ENCODE data around the gene RAB36. TPM values are rescaled to one million over a fixed set of nuclear protein-coding genes. Genes with fewer than 3 reads are reported as not detected.

The RAB36 gene
- total RNA-seq, 4 donors from 2014 or later: 1.2 to 3.6 (median 1.8) TPM

- H3K4me3 ChIP-seq (ENCODE audit: low read depth, poor library complexity, severe bottlenecking): no peak overlapping the region
- 91 to 95% methylated on average over 4 of the region's 4 CpGs for WGBS, 2 donors
- TF ChIP-seq CTCF (IDR thresholded peaks at IDR 0.05): no peak
- TF ChIP-seq POLR2A (IDR thresholded peaks at IDR 0.05): no peak
- DNase-seq (ENCODE audit: low spot score in 2 of 2): no peak
- intact Hi-C loops (cut with DNase I; ENCODE audit: low total_unique reads): no loop called here
These were observed 24.3 kb upstream of the RAB36 start for GRCh38 chr22:23121000-23121421.

GRCh38 chr22:23121424-23121823 lies 23.9 kb upstream of the RAB36 start:
- DNase-seq (ENCODE audit: low spot score in 2 of 2): no peak
- TF ChIP-seq CTCF (IDR thresholded peaks at IDR 0.05): no peak
- no peak for TF ChIP-seq POLR2A (IDR thresholded peaks at IDR 0.05)
- 72 to 79% methylated on average over 7 to 9 of the region's 9 CpGs for WGBS, 2 donors
- no peak overlapping the region for H3K4me3 ChIP-seq (ENCODE audit: low read depth, poor library complexity, severe bottlenecking)
- intact Hi-C loops (cut with DNase I; ENCODE audit: low total_unique reads): no loop called here

- TF ChIP-seq CTCF (IDR thresholded peaks at IDR 0.05) (no peak), POLR2A (IDR thresholded peaks at IDR 0.05) (no peak)
- intact Hi-C loops (cut with DNase I; ENCODE audit: low total_unique reads): no loop called here
- WGBS, 2 donors: 79 to 81% methylated on average over 13 of the region's 13 CpGs
- DNase-seq (ENCODE audit: low spot score in 2 of 2): no peak
- H3K4me3 ChIP-seq (ENCODE audit: low read depth, poor library complexity, severe bottlenecking): no peak overlapping the region
These were observed 22.9 kb upstream of the RAB36 start for GRCh38 chr22:23122216-23122957.

GRCh38 chr22:23122992-23123803 lies 22.1 kb upstream of the RAB36 start:
- DNase-seq (ENCODE audit: low spot score in 2 of 2): no peak
- WGBS, 2 donors: 93 to 94% methylated on average over 26 of the region's 26 CpGs
- H3K4me3 ChIP-seq (ENCODE audit: low read depth, poor library complexity, severe bottlenecking): no peak overlapping the region
- TF ChIP-seq CTCF (IDR thresholded peaks at IDR 0.05) (no peak), POLR2A (IDR thresholded peaks at IDR 0.05) (no peak)
- intact Hi-C loops (cut with DNase I; ENCODE audit: low total_unique reads): no loop called here

- 81 to 87% methylated on average over 9 of the region's 9 CpGs for WGBS, 2 donors
- intact Hi-C loops (cut with DNase I; ENCODE audit: low total_unique reads): no loop called here
- no peak overlapping the region for H3K4me3 ChIP-seq (ENCODE audit: low read depth, poor library complexity, severe bottlenecking)
- no peak for DNase-seq (ENCODE audit: low spot score in 2 of 2)
- TF ChIP-seq POLR2A (IDR thresholded peaks at IDR 0.05): no peak
- TF ChIP-seq CTCF (IDR thresholded peaks at IDR 0.05): no peak
These were observed 21.4 kb upstream of the RAB36 start for GRCh38 chr22:23123804-23124254.

Data from lower leg skin (tissue), 4 donors.